Smooth muscle cell (in vitro differentiated cells): Measurements from ENCODE around the gene NCAN. TPM values are rescaled to one million over a fixed set of nuclear protein-coding genes. Genes with fewer than 3 reads are reported as not detected.

Experiments used
- DNase-seq: peaks from one replicate; lab custom pipeline; 2025; ENCODE audit not compliant: unreplicated experiment; lab: John Stamatoyannopoulos, UW
- H2AFZ ChIP-seq: fragments of 200-600 bp; sonication (generic); 2 replicates; pipeline ENCODE4 v1.6.0; 2016; ENCODE audit warnings: antibody characterized with exemption, low read depth, mild to moderate bottlenecking
- H3F3A ChIP-seq: fragments of 200-600 bp; sonication (generic); 2 replicates; pipeline ENCODE4 v1.6.0; 2017; ENCODE audit warnings: antibody characterized with exemption, low read depth
- H3K27ac ChIP-seq: fragments of 200-600 bp; sonication (generic); 2 replicates; pipeline ENCODE4 v1.5.1; 2016; ENCODE audit warnings: low read depth, mild to moderate bottlenecking
- H3K27me3 ChIP-seq: fragments of 200-600 bp; sonication (generic); 2 replicates; pipeline ENCODE4 v1.6.1; 2016; ENCODE audit warnings: low read depth, mild to moderate bottlenecking
- H3K36me3 ChIP-seq: fragments of 200-600 bp; sonication (generic); 2 replicates; pipeline ENCODE4 v1.5.1; 2016; ENCODE audit warnings: low read depth
- H3K4me1 ChIP-seq: fragments of 200-600 bp; sonication (generic); 2 replicates; pipeline ENCODE4 v1.5.1; 2016; ENCODE audit warnings: low read depth
- H3K4me2 ChIP-seq: fragments of 200-600 bp; sonication (generic); 2 replicates; pipeline ENCODE4 v1.6.0; 2016; ENCODE audit warnings: mild to moderate bottlenecking
- H3K4me3 ChIP-seq: fragments of 200-600 bp; sonication (generic); 2 replicates; pipeline ENCODE4 v1.5.1; 2016; ENCODE audit warnings: mild to moderate bottlenecking
- H3K79me2 ChIP-seq: fragments of 200-600 bp; sonication (generic); 2 replicates; pipeline ENCODE4 v1.6.0; 2016; ENCODE audit warnings: low read depth, mild to moderate bottlenecking
- H3K9ac ChIP-seq: fragments of 200-600 bp; sonication (generic); 2 replicates; pipeline ENCODE4 v1.6.0; 2016; ENCODE audit warnings: low read depth
- H3K9me3 ChIP-seq: fragments of 200-600 bp; sonication (generic); replicated peaks from 2 replicates; pipeline ENCODE4 v1.5.1; 2016; ENCODE audit warnings: low read depth
- H4K20me1 ChIP-seq: fragments of 200-600 bp; sonication (generic); 2 replicates; pipeline ENCODE4 v1.6.0; 2016; ENCODE audit warnings: low read depth
- CTCF ChIP-seq: fragments of 200-600 bp; sonication (generic); IDR thresholded peaks from 2 replicates; pipeline ENCODE4 v1.5.1; 2017; ENCODE audit warnings: borderline replicate concordance, mild to moderate bottlenecking, antibody characterized with exemption; ENCODE audit not compliant: insufficient read depth, poor library complexity, severe bottlenecking
- WGBS: methylation state at CpG from one replicate; pipeline ENCODE4 v1.1.7; 2016; ENCODE audit warnings: low lambda C conversion rate; 5-methylcytosine and 5-hydroxymethylcytosine counted together
- polyA plus RNA-seq: library from polyadenylated mRNA; unstranded; fragments of >200 nt; fragmentation: Nextera tagmentation; extraction: Ambion mirVana; gene quantifications from 2 replicates; pipeline ENCODE4 v1.2.1, GENCODE V29; 2016
- total RNA-seq: library from RNA; depleted of rRNA; stranded (reverse); fragments of >200 nt; gene quantifications from 2 replicates; pipeline ENCODE4 v1.2.3, GENCODE V29; 2014

NCAN gene
- total and polyA plus RNA-seq, 2 experiments from 2014 or later: not detected

- Histone ChIP-seq H3K4me3 (peak overlapping the region; percentile 39), H3K9ac (no peak overlapping the region), H3K27ac (no peak overlapping the region), H3K36me3 (no peaks in the 10 kb centered on the region), H3K4me1 (peaks cover 3% of the 10 kb centered on the region), H3K79me2 (no peaks in the 10 kb centered on the region), H3F3A (no peaks in the 10 kb centered on the region), H3K27me3 (peaks cover 35% of the 10 kb centered on the region), H3K9me3 (no peaks in the 10 kb centered on the region), H4K20me1 (no peaks in the 10 kb centered on the region), H3K4me2 (peak overlapping the region; percentile 84), H2AFZ (no peak overlapping the region)
- no peak for TF ChIP-seq CTCF
- 4% methylated on average over 20 of the region's 52 CpGs for WGBS
- DNase-seq: no peak
Measured at GRCh38 chr19:19261350-19262189, 49.8 kb downstream of the NCAN start.

GRCh38 chr19:19262190-19263057 is 50.7 kb downstream of the NCAN start:
- Histone ChIP-seq H3K4me2 (peak overlapping the region; percentile 84), H3K4me1 (peaks cover 3% of the 10 kb centered on the region), H3K79me2 (no peaks in the 10 kb centered on the region), H3K4me3 (peak overlapping the region; percentile 39), H3K27ac (no peak overlapping the region), H2AFZ (no peak overlapping the region), H3K9ac (no peak overlapping the region), H3F3A (no peaks in the 10 kb centered on the region), H4K20me1 (no peaks in the 10 kb centered on the region), H3K27me3 (peaks cover 35% of the 10 kb centered on the region), H3K9me3 (no peaks in the 10 kb centered on the region), H3K36me3 (no peaks in the 10 kb centered on the region)
- 6% methylated on average over 22 of the region's 31 CpGs for WGBS
- no peak for DNase-seq
- TF ChIP-seq CTCF: no peak

GRCh38 chr19:19263886-19264487 is 52.2 kb downstream of the NCAN start:
- no peak for DNase-seq
- no peak overlapping the region for H2AFZ ChIP-seq
- TF ChIP-seq CTCF: no peak
- no peak overlapping the region for H3K4me3 ChIP-seq
- H3K79me2 ChIP-seq: no peaks in the 10 kb centered on the region
- no peaks in the 10 kb centered on the region for H3K9me3 ChIP-seq
- H3K4me2 ChIP-seq: no peak overlapping the region
- H3K27me3 ChIP-seq: peaks cover 35% of the 10 kb centered on the region
- no peak overlapping the region for H3K9ac ChIP-seq
- 88% methylated on average over 7 of the region's 7 CpGs for WGBS
- H3F3A ChIP-seq: no peaks in the 10 kb centered on the region
- H3K36me3 ChIP-seq: no peaks in the 10 kb centered on the region
- peaks cover 3% of the 10 kb centered on the region for H3K4me1 ChIP-seq
- H4K20me1 ChIP-seq: no peaks in the 10 kb centered on the region
- H3K27ac ChIP-seq: no peak overlapping the region
